ENCODE measurements around the gene RSAD2. TPM values are rescaled to one million over a fixed set of nuclear protein-coding genes. Genes with fewer than 3 reads are reported as not detected.
"Not testable (repeated sequence)": the region's sequence is repeated elsewhere in the genome, so short reads cannot be mapped to it uniquely, and the experiment has no call there.

Gene RSAD2
- total RNA-seq, 1 experiment from 2014 or later: 0.18 TPM

DNA sequence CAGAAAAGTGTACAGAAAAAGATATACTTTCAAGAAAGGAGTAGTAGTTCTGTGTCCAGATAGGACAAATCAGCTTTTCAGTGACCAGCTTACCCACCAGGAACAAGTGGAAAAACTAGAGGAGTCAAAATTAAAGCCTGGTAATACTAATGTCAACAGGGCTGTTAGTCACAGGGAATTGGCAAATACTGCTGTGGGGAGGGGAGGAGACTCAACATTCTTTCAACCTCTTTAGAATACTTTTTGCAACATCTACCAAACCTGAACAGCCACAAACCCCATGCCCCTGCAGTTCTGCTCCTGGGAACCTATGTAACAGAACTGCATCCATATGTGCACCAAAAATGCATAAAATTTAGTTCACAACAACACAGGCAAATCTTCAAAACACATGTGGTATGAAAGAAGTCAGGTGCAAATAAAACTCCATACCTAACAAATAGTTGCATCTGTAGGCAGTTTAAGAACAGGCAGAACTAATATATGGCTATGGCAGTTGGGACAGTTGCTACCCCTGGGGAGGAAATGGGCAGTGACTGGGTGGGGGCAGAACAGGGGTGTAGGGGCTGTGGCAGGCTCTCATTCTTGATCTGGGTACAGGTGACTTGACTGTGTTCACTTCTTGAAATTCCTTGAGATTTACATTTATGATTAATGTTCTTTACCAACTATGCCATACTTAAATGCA is 21.6 kb upstream of the RSAD2 start:
- H3K4me1 Mint-ChIP-seq (ENCODE audit: low read depth, unreplicated experiment): no peaks in the 10 kb centered on the region
- Histone ChIP-seq H3K4me1 (no peaks in the 10 kb centered on the region), H3K4me3 (ENCODE audit: low read depth, low read length) (no peak overlapping the region), H3K9me3 (peaks cover 11% of the 10 kb centered on the region; the same call in 1 of the 2 replicates), H3K27me3 (replicated peaks; ENCODE audit: control insufficient read depth, insufficient read depth, low read length) (no peaks in the 10 kb centered on the region), H3K36me3 (ENCODE audit: control insufficient read depth, insufficient read depth, low read length) (no peaks in the 10 kb centered on the region)
- no peaks in the 10 kb centered on the region for H3K36me3 Mint-ChIP-seq (ENCODE audit: insufficient read depth, unreplicated experiment)
- ChIA-PET POLR2A (no interaction called here), CTCF (no interaction called here)
- H3K9me3 Mint-ChIP-seq (ENCODE audit: unreplicated experiment): peaks cover 40% of the 10 kb centered on the region
- H3K27me3 Mint-ChIP-seq (ENCODE audit: insufficient read depth, unreplicated experiment): no peaks in the 10 kb centered on the region
- TF ChIP-seq, protein P1, sequence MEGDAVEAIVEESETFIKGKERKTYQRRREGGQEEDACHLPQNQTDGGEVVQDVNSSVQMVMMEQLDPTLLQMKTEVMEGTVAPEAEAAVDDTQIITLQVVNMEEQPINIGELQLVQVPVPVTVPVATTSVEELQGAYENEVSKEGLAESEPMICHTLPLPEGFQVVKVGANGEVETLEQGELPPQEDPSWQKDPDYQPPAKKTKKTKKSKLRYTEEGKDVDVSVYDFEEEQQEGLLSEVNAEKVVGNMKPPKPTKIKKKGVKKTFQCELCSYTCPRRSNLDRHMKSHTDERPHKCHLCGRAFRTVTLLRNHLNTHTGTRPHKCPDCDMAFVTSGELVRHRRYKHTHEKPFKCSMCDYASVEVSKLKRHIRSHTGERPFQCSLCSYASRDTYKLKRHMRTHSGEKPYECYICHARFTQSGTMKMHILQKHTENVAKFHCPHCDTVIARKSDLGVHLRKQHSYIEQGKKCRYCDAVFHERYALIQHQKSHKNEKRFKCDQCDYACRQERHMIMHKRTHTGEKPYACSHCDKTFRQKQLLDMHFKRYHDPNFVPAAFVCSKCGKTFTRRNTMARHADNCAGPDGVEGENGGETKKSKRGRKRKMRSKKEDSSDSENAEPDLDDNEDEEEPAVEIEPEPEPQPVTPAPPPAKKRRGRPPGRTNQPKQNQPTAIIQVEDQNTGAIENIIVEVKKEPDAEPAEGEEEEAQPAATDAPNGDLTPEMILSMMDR (IDR thresholded peaks at IDR 0.05; ENCODE audit: insufficient read depth in 1 of 2, low read depth in 1 of 2, low read length in 1 of 2, severe bottlenecking in 1 of 2, unreplicated experiment in 1 of 2): no peak
- intact Hi-C loops (cut with micrococcal nuclease; ENCODE audit: unreplicated experiment): no loop called here
- no peak overlapping the region for H3K27ac Mint-ChIP-seq (ENCODE audit: unreplicated experiment)
- BruUV-seq (replicated peaks): no TSS peak
- H3K4me3 Mint-ChIP-seq (ENCODE audit: unreplicated experiment): no peak overlapping the region
- peak in 1 of 2 experiments; percentile 11 for DNase-seq

DNA sequence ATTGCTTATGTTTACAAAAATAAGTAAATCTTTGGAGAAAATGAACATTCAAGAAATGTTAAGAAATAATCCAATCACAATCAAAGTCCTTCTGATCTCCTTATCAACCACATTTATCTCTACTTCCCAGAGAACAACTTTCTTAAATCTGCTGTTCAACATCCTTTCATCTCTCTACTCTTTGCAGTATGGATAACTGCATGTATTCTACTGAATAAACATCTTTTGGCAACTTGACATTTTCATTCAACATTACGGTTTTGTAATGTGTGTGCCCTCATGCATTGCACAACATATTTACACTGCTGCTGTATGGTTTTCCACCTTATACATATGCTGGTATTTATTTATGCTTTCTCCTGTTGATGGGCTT is 21.0 kb upstream of the RSAD2 start:
- H3K36me3 Mint-ChIP-seq (ENCODE audit: insufficient read depth, unreplicated experiment): no peaks in the 10 kb centered on the region

DNA sequence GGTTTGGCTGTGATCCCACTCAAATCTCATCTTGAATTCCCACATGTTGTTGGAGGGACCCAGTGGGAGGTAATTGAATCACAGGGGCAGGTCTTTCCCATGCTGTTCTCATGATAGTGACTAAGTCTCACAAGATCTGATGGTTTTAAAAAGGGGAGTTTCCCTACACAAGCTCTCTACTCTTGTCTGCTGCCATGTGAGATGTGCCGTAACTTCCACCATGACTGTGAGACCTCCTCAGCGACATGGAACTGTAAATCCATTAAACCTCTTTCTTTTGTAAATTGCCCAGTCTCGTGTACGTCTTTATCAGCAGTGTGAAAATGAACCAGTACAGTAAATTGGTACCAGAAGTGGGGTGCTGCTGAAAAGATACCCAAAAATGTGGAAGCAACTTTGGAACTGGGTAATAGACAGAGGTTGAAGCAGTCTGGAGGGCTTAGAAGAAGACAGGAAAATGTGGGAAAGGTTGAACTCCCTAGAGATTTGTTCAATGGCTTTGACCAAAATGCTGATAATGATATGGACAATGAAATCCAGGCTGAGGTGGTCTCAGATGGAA is 19.0 kb upstream of the RSAD2 start:
- H3K27me3 Mint-ChIP-seq (ENCODE audit: insufficient read depth, unreplicated experiment); DNase-seq; H3K27ac Mint-ChIP-seq (ENCODE audit: unreplicated experiment); H3K4me1 Mint-ChIP-seq (ENCODE audit: low read depth, unreplicated experiment); BruUV-seq (replicated peaks); H3K4me1 ChIP-seq; H3K4me3 Mint-ChIP-seq (ENCODE audit: unreplicated experiment); H3K36me3 ChIP-seq (ENCODE audit: control insufficient read depth, insufficient read depth, low read length); H3K4me3 ChIP-seq (ENCODE audit: low read depth, low read length); POLR2A ChIA-PET; CTCF ChIA-PET; H3K27me3 ChIP-seq (replicated peaks; ENCODE audit: control insufficient read depth, insufficient read depth, low read length); intact Hi-C loops (cut with micrococcal nuclease; ENCODE audit: unreplicated experiment); H3K36me3 Mint-ChIP-seq (ENCODE audit: insufficient read depth, unreplicated experiment): not testable (repeated sequence)
- H3K9me3 Mint-ChIP-seq (ENCODE audit: unreplicated experiment): peaks cover 40% of the 10 kb centered on the region
- peaks cover 11% of the 10 kb centered on the region; the same call in 1 of the 2 replicates for H3K9me3 ChIP-seq

More for the DNA sequence above, 21.0 kb upstream of the RSAD2 start:
- ChIA-PET CTCF (no interaction called here), POLR2A (no interaction called here)
- H3K4me1 Mint-ChIP-seq (ENCODE audit: low read depth, unreplicated experiment): no peaks in the 10 kb centered on the region
- no peak overlapping the region for H3K27ac Mint-ChIP-seq (ENCODE audit: unreplicated experiment)
- Histone ChIP-seq H3K36me3 (ENCODE audit: control insufficient read depth, insufficient read depth, low read length) (no peaks in the 10 kb centered on the region), H3K4me3 (ENCODE audit: low read depth, low read length) (no peak overlapping the region), H3K27me3 (replicated peaks; ENCODE audit: control insufficient read depth, insufficient read depth, low read length) (no peaks in the 10 kb centered on the region), H3K4me1 (no peaks in the 10 kb centered on the region), H3K9me3 (peaks cover 11% of the 10 kb centered on the region; the same call in 1 of the 2 replicates)
- BruUV-seq (replicated peaks): no TSS peak
- no peak for DNase-seq
- no peak overlapping the region for H3K4me3 Mint-ChIP-seq (ENCODE audit: unreplicated experiment)
- TF ChIP-seq, protein P1 (IDR thresholded peaks at IDR 0.05; ENCODE audit: insufficient read depth in 1 of 2, low read depth in 1 of 2, low read length in 1 of 2, severe bottlenecking in 1 of 2, unreplicated experiment in 1 of 2): no peak
- intact Hi-C loops (cut with micrococcal nuclease; ENCODE audit: unreplicated experiment): no loop called here
- H3K9me3 Mint-ChIP-seq (ENCODE audit: unreplicated experiment): peaks cover 40% of the 10 kb centered on the region
- no peaks in the 10 kb centered on the region for H3K27me3 Mint-ChIP-seq (ENCODE audit: insufficient read depth, unreplicated experiment)

Data from Caco-2 (cell line).